GM13977 (cell line): Measurements from ENCODE around the gene SOHLH2.

Experiments used
- DNase-seq: peaks from one replicate; pipeline ENCODE4 v3.0.0; 2012; ENCODE audit warnings: low spot score
- CTCF ChIP-seq: IDR thresholded peaks from 2 replicates; pipeline ENCODE4 v1.5.1; 2012; ENCODE audit warnings: mild to moderate bottlenecking, control low read depth; ENCODE audit not compliant: insufficient read depth; ENCODE audit errors: extremely low read depth, missing control alignments
- in situ Hi-C: fragments of 300-500 bp; cut with MboI; formaldehyde crosslinking; loops from one replicate; pipeline ENCODE4 v1.12.0; 2022; ENCODE audit warnings: low sequenced_read_pairs, low pct_unique_long_range_greater_than_20kb, mixed read lengths, inconsistent platforms; ENCODE audit not compliant: unreplicated experiment

Gene SOHLH2

GRCh38 chr13:36251017-36251416 is 36.7 kb upstream of the SOHLH2 start:
- TF ChIP-seq CTCF = no peak
- no peak for DNase-seq
- in situ Hi-C loops = loop anchor here (25.0 kb wide), 1 partner anchor 264 kb away; no protein-coding TSS in a partner anchor

- no peak for DNase-seq
- no peak for TF ChIP-seq CTCF
- in situ Hi-C loops = no loop called here
These were observed 34.3 kb upstream of the SOHLH2 start for GRCh38 chr13:36248700-36249099.

GRCh38 chr13:36244990-36245389 is 30.6 kb upstream of the SOHLH2 start:
- TF ChIP-seq CTCF = no peak
- no peak for DNase-seq
- in situ Hi-C loops = no loop called here

- DNase-seq = no peak
- no peak for TF ChIP-seq CTCF
- in situ Hi-C loops = no loop called here
These were observed 29.7 kb upstream of the SOHLH2 start for GRCh38 chr13:36244073-36244472.

DNA sequence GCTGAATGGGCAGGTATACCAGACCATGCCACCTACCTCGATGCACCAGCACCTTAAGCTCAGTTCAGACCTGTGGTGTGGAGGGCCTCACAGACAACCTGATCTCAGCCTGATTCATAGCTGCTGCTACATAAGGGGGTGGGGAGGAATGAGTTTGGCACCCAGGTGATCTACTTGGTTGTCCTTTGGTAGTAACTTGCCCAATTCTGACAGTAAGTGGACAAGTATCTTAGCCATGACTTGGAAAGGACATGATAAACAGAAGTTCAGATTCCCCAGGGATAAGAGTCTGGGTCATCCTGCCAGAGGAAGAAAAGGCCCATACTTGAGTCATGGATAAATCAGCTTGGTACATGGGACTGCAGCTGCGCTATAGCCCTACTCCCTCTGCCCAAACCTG is 28.4 kb upstream of the SOHLH2 start:
- no peak for TF ChIP-seq CTCF
- in situ Hi-C loops = no loop called here

DNA sequence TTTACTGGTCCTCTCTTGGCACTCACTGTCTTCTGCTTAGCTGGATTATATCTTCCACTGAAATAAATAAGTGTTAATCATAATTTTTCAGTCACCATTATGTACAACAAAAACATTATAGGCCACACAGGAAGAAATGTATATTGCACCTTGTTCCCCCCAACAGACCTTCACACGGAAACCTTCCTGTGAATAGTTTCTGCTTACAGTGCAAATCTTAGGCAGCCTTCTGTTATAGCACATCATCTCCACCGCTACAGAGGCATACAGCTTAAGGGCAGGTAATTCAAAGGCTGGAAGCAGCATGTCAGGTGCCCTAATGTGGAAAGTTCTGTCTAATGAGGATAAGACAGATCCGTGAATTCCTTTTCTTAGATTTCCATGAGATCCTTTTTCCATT is 16.9 kb upstream of the SOHLH2 start:
- DNase-seq = no peak
- in situ Hi-C loops = no loop called here
- TF ChIP-seq CTCF = no peak

More for the DNA sequence above, 28.4 kb upstream of the SOHLH2 start:
- no peak for DNase-seq

GRCh38 chr13:36224730-36225129 is 10.4 kb upstream of the SOHLH2 start:
- TF ChIP-seq CTCF = no peak
- DNase-seq = no peak
- in situ Hi-C loops = no loop called here
